Gastroesophageal sphincter (tissue), 4 donors: ENCODE data around the gene ADAM8. TPM values are rescaled to one million over a fixed set of nuclear protein-coding genes. Genes with fewer than 3 reads are reported as not detected.
"Not testable (repeated sequence)": the region's sequence is repeated elsewhere in the genome, so short reads cannot be mapped to it uniquely, and the experiment has no call there.

Experiments used
- ATAC-seq: fragments of 150-250 bp; one replicate; pipeline ENCODE4 v1.9.1; 2016; ENCODE audit warnings: mild to moderate bottlenecking, moderate library complexity
- H3K27ac ChIP-seq, 4 donors: fragments of 200-600 bp; sonication (generic) in 3 of 4; 1 replicate in 3 of 4; 2 replicates in 1 of 4; pipeline ENCODE4 v1.5.1; 2016 to 2019
- H3K27me3 ChIP-seq: fragments of 200-600 bp; sonication (generic); one replicate; pipeline ENCODE4 v1.5.1; 2019
- H3K36me3 ChIP-seq, 2 donors: fragments of 200-600 bp; sonication (generic); one replicate each; pipeline ENCODE4 v1.5.1; 2019; ENCODE audit warnings: control low read depth in 1 of 2
- H3K4me1 ChIP-seq, 3 donors: fragments of 200-600 bp; sonication (generic); 1 replicate in 2 of 3; 2 replicates in 1 of 3; pipeline ENCODE4 v1.5.1; 2016 to 2019; ENCODE audit warnings: control low read depth in 2 of 3
- H3K4me3 ChIP-seq, 2 donors: fragments of 200-600 bp; sonication (generic); one replicate each; pipeline ENCODE4 v1.5.1; 2019; ENCODE audit warnings: mild to moderate bottlenecking in 1 of 2, moderate library complexity in 1 of 2
- H3K9me3 ChIP-seq, 3 donors: fragments of 200-600 bp; sonication (generic); one replicate each; pipeline ENCODE4 v1.5.1; 2017 to 2019; ENCODE audit warnings: control low read depth in 2 of 3
- CTCF ChIP-seq, 4 experiments: fragments of 200-600 bp in 2 of 4; fragments of 450-650 bp in 2 of 4; sonication (generic) in 1 of 4; IDR thresholded peaks; one replicate each; pipeline ENCODE4 v1.5.1; 2017 to 2019; ENCODE audit warnings: antibody characterized with exemption in 4 of 4, mild to moderate bottlenecking in 2 of 4, moderate library complexity in 2 of 4
- EP300 ChIP-seq: sonication (generic); formaldehyde crosslinking; IDR thresholded peaks from one replicate; pipeline ENCODE4 v1.6.1; 2017; ENCODE audit warnings: antibody characterized with exemption, mild to moderate bottlenecking
- POLR2A ChIP-seq, 2 donors: fragments of 450-650 bp; IDR thresholded peaks; one replicate each; pipeline ENCODE4 v1.6.1; 2017; ENCODE audit warnings: antibody characterized with exemption in 2 of 2, mild to moderate bottlenecking in 2 of 2, moderate library complexity in 1 of 2
- POLR2AphosphoS5 ChIP-seq: sonication (generic); formaldehyde crosslinking; IDR thresholded peaks from one replicate; pipeline ENCODE4 v1.6.1; 2017; ENCODE audit warnings: antibody characterized with exemption
- WGBS, 2 donors: methylation state at CpG; one replicate each; pipeline ENCODE4 v1.1.5; 2018; ENCODE audit warnings: low coverage in 1 of 2; 5-methylcytosine and 5-hydroxymethylcytosine counted together
- total RNA-seq, 4 donors: library from RNA; depleted of rRNA; stranded (reverse); fragments of >200 nt; gene quantifications; one replicate each; pipeline ENCODE4 v1.1.0, GENCODE V29; 2016

The ADAM8 gene
- total RNA-seq, 4 donors from 2014 or later = 2.0 to 6.6 (median 3.3) TPM

GRCh38 chr10:133227256-133227655 is 49.4 kb downstream of the ADAM8 start:
- H3K9me3 ChIP-seq = no peaks in the 10 kb centered on the region
- ATAC-seq = no peak
- H3K4me1 ChIP-seq = peaks cover 0 to 21% (median 8%) of the 10 kb centered on the region in 3 donors
- H3K27me3 ChIP-seq = peaks cover 72% of the 10 kb centered on the region
- TF ChIP-seq POLR2AphosphoS5 (no peak), POLR2A (IDR thresholded peaks at IDR 0.05) (no peak), CTCF (IDR thresholded peaks at IDR 0.05) (no peak), EP300 (no peak)
- no peak overlapping the region for H3K27ac ChIP-seq
- H3K4me3 ChIP-seq = no peak overlapping the region
- no peaks in the 10 kb centered on the region for H3K36me3 ChIP-seq
- WGBS, 2 donors = 85 to 86% methylated on average over 13 to 16 of the region's 21 CpGs

- H3K4me1 ChIP-seq = peaks cover 0 to 21% (median 8%) of the 10 kb centered on the region in 3 donors
- H3K27me3 ChIP-seq = peaks cover 66% of the 10 kb centered on the region
- 79 to 85% methylated on average over 5 to 16 of the region's 30 CpGs for WGBS, 2 donors
- no peak overlapping the region for H3K27ac ChIP-seq
- no peaks in the 10 kb centered on the region for H3K9me3 ChIP-seq
- H3K4me3 ChIP-seq = no peak overlapping the region
- H3K36me3 ChIP-seq = no peaks in the 10 kb centered on the region
- no peak for ATAC-seq
- TF ChIP-seq POLR2AphosphoS5 (no peak), POLR2A (IDR thresholded peaks at IDR 0.05) (no peak), CTCF (IDR thresholded peaks at IDR 0.05) (no peak), EP300 (no peak)
Observed at GRCh38 chr10:133226251-133226808, 50.3 kb downstream of the ADAM8 start.

- ATAC-seq = no peak
- H3K4me3 ChIP-seq = no peak overlapping the region
- H3K27ac ChIP-seq = no peak overlapping the region
- 70 to 83% methylated on average over 3 to 8 of the region's 23 CpGs for WGBS, 2 donors
- peaks cover 0 to 15% (median 8%) of the 10 kb centered on the region in 3 donors for H3K4me1 ChIP-seq
- H3K36me3 ChIP-seq = no peaks in the 10 kb centered on the region
- no peaks in the 10 kb centered on the region for H3K9me3 ChIP-seq
- peaks cover 66% of the 10 kb centered on the region for H3K27me3 ChIP-seq
- no peak for TF ChIP-seq EP300
- no peak for TF ChIP-seq CTCF (IDR thresholded peaks at IDR 0.05)
- no peak for TF ChIP-seq POLR2A (IDR thresholded peaks at IDR 0.05)
- TF ChIP-seq POLR2AphosphoS5 = no peak
Observed at GRCh38 chr10:133225707-133226191, 50.9 kb downstream of the ADAM8 start.

GRCh38 chr10:133224756-133225372 is 51.8 kb downstream of the ADAM8 start:
- TF ChIP-seq POLR2A (IDR thresholded peaks at IDR 0.05) = no peak
- no peak for TF ChIP-seq CTCF (IDR thresholded peaks at IDR 0.05)
- no peak for TF ChIP-seq EP300
- no peak for TF ChIP-seq POLR2AphosphoS5
- H3K4me1 ChIP-seq = peaks cover 0 to 6% (median 3%) of the 10 kb centered on the region in 3 donors
- no peak for ATAC-seq
- peaks cover 65% of the 10 kb centered on the region for H3K27me3 ChIP-seq
- no peak overlapping the region for H3K4me3 ChIP-seq
- 83% methylated on average over 11 of the region's 25 CpGs; no CpG with 5 or more reads in 1 of the 2 donors for WGBS, 2 donors
- H3K27ac ChIP-seq = no peak overlapping the region
- no peaks in the 10 kb centered on the region for H3K36me3 ChIP-seq
- no peaks in the 10 kb centered on the region for H3K9me3 ChIP-seq

- no peak for ATAC-seq
- H3K27me3 ChIP-seq = peaks cover 65% of the 10 kb centered on the region
- no peaks in the 10 kb centered on the region for H3K4me1 ChIP-seq
- no peaks in the 10 kb centered on the region for H3K9me3 ChIP-seq
- TF ChIP-seq POLR2A (IDR thresholded peaks at IDR 0.05) (no peak), CTCF (IDR thresholded peaks at IDR 0.05) (no peak), POLR2AphosphoS5 (no peak), EP300 (no peak)
- H3K27ac ChIP-seq = no peak overlapping the region
- no peak overlapping the region for H3K4me3 ChIP-seq
- H3K36me3 ChIP-seq = no peaks in the 10 kb centered on the region
- WGBS, 2 donors = 70% methylated on average over 8 of the region's 14 CpGs; no CpG with 5 or more reads in 1 of the 2 donors
Observed at GRCh38 chr10:133224076-133224475, 52.6 kb downstream of the ADAM8 start.

GRCh38 chr10:133221756-133222155 is 54.9 kb downstream of the ADAM8 start:
- peaks cover 47% of the 10 kb centered on the region for H3K27me3 ChIP-seq
- H3K27ac ChIP-seq, H3K36me3 ChIP-seq, H3K4me1 ChIP-seq, H3K4me3 ChIP-seq, H3K9me3 ChIP-seq, ATAC-seq: not testable (repeated sequence)
- WGBS, 2 donors = 40 to 93% methylated on average over 1 to 7 of the region's 22 CpGs
